Karpas-422 (cell line): Measurements from ENCODE around the gene TFR2. TPM values are rescaled to one million over a fixed set of nuclear protein-coding genes. Genes with fewer than 3 reads are reported as not detected.

ENCODE experiments used
- DNase-seq: peaks from one replicate; pipeline ENCODE4 v3.0.0-alpha.2; 2015
- H2AFZ ChIP-seq: fragments of 200-600 bp; sonication (generic); 2 replicates; pipeline ENCODE4 v1.6.1; 2014; ENCODE audit warnings: antibody characterized with exemption, low read length, mixed read lengths
- H3K27ac ChIP-seq: fragments of 200-600 bp; sonication (generic); 2 replicates; pipeline ENCODE4 v1.5.1; 2014; ENCODE audit warnings: mild to moderate bottlenecking, low read length, moderate library complexity
- H3K27me3 ChIP-seq: fragments of 200-600 bp; sonication (generic); 2 replicates; pipeline ENCODE4 v1.6.1; 2014; ENCODE audit warnings: low read length, mixed read lengths
- H3K36me3 ChIP-seq: fragments of 200-600 bp; sonication (generic); 2 replicates; pipeline ENCODE4 v1.6.1; 2014; ENCODE audit warnings: low read length, mixed read lengths; ENCODE audit not compliant: insufficient read depth
- H3K4me1 ChIP-seq: fragments of 200-600 bp; sonication (generic); 2 replicates; pipeline ENCODE4 v1.6.1; 2014; ENCODE audit warnings: mild to moderate bottlenecking, low read length, mixed read lengths
- H3K4me2 ChIP-seq: fragments of 200-600 bp; sonication (generic); 2 replicates; pipeline ENCODE4 v1.6.1; 2014; ENCODE audit warnings: low read length, low read depth, mild to moderate bottlenecking; ENCODE audit not compliant: poor library complexity, severe bottlenecking
- H3K4me3 ChIP-seq: fragments of 200-600 bp; sonication (generic); 2 replicates; pipeline ENCODE4 v1.5.1; 2014; ENCODE audit warnings: mild to moderate bottlenecking, antibody characterized with exemption, low read length, mixed read lengths
- H3K79me2 ChIP-seq: fragments of 200-600 bp; sonication (generic); 2 replicates; pipeline ENCODE4 v1.6.1; 2014; ENCODE audit warnings: mild to moderate bottlenecking, low read length, mixed read lengths
- H3K9ac ChIP-seq: fragments of 200-600 bp; sonication (generic); 2 replicates; pipeline ENCODE4 v1.6.0; 2014; ENCODE audit warnings: low read length
- H3K9me2 ChIP-seq: fragments of 200-600 bp; sonication (generic), shearing (Covaris generic); replicated peaks from 2 replicates; pipeline ENCODE4 v1.6.0; 2014; ENCODE audit warnings: mild to moderate bottlenecking, low read length, moderate library complexity; ENCODE audit not compliant: insufficient read depth
- H3K9me3 ChIP-seq: fragments of 300-700, 200-600 bp; sonication (generic); 2 replicates; pipeline ENCODE4 v1.6.1; 2014; ENCODE audit warnings: low read length, mixed read lengths
- H4K20me1 ChIP-seq: fragments of 200-600 bp; sonication (generic); 2 replicates; pipeline ENCODE4 v1.6.1; 2014; ENCODE audit warnings: mild to moderate bottlenecking, antibody characterized with exemption, low read length, low read depth; ENCODE audit not compliant: insufficient read depth
- total RNA-seq: library from RNA; depleted of rRNA; stranded (reverse); fragments of >200 nt; shearing (Covaris generic); gene quantifications from 2 replicates; pipeline ENCODE4 v1.2.3, GENCODE V29; 2014; ENCODE audit warnings: low replicate concordance

TFR2 gene
- total RNA-seq, 1 experiment from 2014 or later: 4.2 TPM

DNA sequence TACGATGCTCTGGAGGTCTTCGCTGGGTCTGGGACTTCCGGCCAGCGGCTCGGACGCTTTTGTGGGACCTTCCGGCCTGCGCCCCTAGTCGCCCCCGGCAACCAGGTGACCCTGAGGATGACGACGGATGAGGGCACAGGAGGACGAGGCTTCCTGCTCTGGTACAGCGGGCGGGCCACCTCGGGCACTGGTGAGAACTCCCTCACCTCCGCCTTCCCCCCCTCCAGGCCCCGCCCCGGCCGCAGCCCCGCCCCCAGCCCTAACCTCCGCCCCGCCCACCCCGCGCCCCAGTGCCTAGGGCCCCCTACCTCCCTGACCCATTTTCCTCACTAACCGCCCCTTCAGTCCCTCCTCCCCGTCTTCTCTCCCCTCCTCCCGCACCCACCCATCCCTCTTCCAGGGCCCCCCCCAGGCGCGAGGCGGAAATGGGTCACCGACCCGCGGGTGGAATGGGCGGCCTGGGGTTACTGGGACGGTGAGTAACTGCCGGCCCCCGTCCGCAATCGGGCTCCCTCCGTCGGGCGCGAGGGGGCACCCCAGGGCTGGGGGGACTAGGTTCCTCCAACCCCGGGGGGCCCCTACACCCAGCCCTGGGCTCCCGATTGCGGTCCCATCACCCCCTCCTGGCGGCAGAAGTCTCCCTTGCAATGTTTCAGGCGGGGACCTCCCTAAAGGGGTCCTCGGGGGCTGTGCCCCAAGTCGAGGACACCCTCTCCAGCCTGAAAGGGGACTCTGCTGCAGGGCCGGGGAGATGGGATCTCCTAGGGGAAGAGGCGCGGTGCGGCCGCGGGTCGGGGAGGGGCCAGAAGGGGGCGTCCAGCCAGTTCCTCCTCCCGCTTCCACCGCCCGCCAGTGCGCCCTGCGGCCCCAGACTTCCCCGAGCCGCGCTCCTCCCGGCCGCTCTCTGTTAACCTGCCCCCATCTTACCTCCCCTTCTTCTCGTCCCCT, 37.0 kb downstream of the TFR2 start:
- Histone ChIP-seq H4K20me1 (no peaks in the 10 kb centered on the region), H3K9ac (peak overlapping the region; percentile 73), H3K36me3 (no peaks in the 10 kb centered on the region), H3K4me3 (peak overlapping the region; percentile 69), H3K27me3 (no peaks in the 10 kb centered on the region), H3K4me2 (peak overlapping the region; percentile 91), H3K79me2 (no peaks in the 10 kb centered on the region), H3K9me3 (no peaks in the 10 kb centered on the region), H3K9me2 (no peaks in the 10 kb centered on the region), H2AFZ (peak overlapping the region; percentile 95), H3K27ac (no peak overlapping the region), H3K4me1 (peaks cover 30% of the 10 kb centered on the region)
- DNase-seq: peak; percentile 90

DNA sequence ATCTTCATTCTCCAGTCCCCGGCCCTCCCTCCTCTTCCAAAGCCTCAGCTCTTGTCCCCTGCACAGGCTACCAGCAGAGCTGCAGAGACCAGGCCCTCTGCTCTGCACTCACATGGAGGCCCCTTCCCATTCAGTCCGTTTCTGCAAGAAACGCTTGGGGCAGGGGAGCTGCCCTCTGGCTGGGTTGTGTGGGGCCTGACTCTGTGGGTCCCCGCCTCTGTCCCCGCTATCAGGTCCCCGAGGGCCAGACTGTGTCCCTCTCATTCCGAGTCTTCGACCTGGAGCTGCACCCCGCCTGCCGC, 37.7 kb downstream of the TFR2 start:
- H3K4me1 ChIP-seq: peaks cover 30% of the 10 kb centered on the region
- H3K27me3 ChIP-seq: no peaks in the 10 kb centered on the region
- no peaks in the 10 kb centered on the region for H3K9me3 ChIP-seq
- no peaks in the 10 kb centered on the region for H3K36me3 ChIP-seq
- H3K4me3 ChIP-seq: peak overlapping the region; percentile 62; the same call in 1 of the 2 replicates
- H3K4me2 ChIP-seq: peak overlapping the region; percentile 58
- H2AFZ ChIP-seq: peak overlapping the region; percentile 91
- no peaks in the 10 kb centered on the region for H3K9me2 ChIP-seq
- no peak for DNase-seq
- H4K20me1 ChIP-seq: no peaks in the 10 kb centered on the region
- H3K79me2 ChIP-seq: no peaks in the 10 kb centered on the region
- H3K9ac ChIP-seq: peak overlapping the region; percentile 20
- no peak overlapping the region for H3K27ac ChIP-seq

- Histone ChIP-seq H4K20me1 (no peaks in the 10 kb centered on the region), H3K79me2 (no peaks in the 10 kb centered on the region), H3K36me3 (no peaks in the 10 kb centered on the region), H3K9me2 (no peaks in the 10 kb centered on the region), H3K9ac (peak overlapping the region; percentile 20), H3K27ac (no peak overlapping the region), H3K4me3 (peak overlapping the region; percentile 62; the same call in 1 of the 2 replicates), H3K4me2 (peak overlapping the region; percentile 58), H3K9me3 (no peaks in the 10 kb centered on the region), H3K27me3 (no peaks in the 10 kb centered on the region), H2AFZ (no peak overlapping the region), H3K4me1 (peaks cover 30% of the 10 kb centered on the region)
- DNase-seq: no peak
Measured at GRCh38 chr7:100602889-100603725, 38.2 kb downstream of the TFR2 start.

DNA sequence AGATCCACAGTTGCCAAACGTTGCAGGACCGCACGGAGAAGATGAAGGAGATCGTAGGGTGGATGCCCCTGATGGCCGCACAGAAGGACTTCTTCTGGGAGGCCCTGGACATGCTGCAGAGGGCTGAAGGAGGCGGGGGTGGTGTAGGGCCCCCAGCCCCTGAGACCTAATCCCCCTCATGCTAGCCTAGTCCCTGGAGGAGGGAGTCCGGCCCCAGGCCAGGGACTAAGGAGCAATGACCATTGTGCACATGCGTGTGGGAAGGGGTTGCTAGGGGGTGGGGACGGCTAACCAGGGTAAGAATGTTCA, 40.7 kb downstream of the TFR2 start:
- Histone ChIP-seq H3K27ac (no peak overlapping the region), H3K9me3 (no peaks in the 10 kb centered on the region), H3K79me2 (no peaks in the 10 kb centered on the region), H3K4me1 (peaks cover 30% of the 10 kb centered on the region), H3K27me3 (no peaks in the 10 kb centered on the region), H4K20me1 (no peaks in the 10 kb centered on the region), H3K4me2 (no peak overlapping the region), H3K36me3 (no peaks in the 10 kb centered on the region), H2AFZ (no peak overlapping the region), H3K9me2 (no peaks in the 10 kb centered on the region), H3K9ac (no peak overlapping the region), H3K4me3 (no peak overlapping the region)
- DNase-seq: no peak

GRCh38 chr7:100599911-100600729, 41.2 kb downstream of the TFR2 start:
- Histone ChIP-seq H3K4me3 (no peak overlapping the region), H3K9me2 (no peaks in the 10 kb centered on the region), H3K4me2 (no peak overlapping the region), H2AFZ (no peak overlapping the region), H3K4me1 (peaks cover 28% of the 10 kb centered on the region), H3K27ac (no peak overlapping the region), H3K27me3 (no peaks in the 10 kb centered on the region), H3K9ac (no peak overlapping the region), H3K9me3 (no peaks in the 10 kb centered on the region), H3K36me3 (no peaks in the 10 kb centered on the region), H3K79me2 (no peaks in the 10 kb centered on the region), H4K20me1 (no peaks in the 10 kb centered on the region)
- DNase-seq: peak; percentile 78

DNA sequence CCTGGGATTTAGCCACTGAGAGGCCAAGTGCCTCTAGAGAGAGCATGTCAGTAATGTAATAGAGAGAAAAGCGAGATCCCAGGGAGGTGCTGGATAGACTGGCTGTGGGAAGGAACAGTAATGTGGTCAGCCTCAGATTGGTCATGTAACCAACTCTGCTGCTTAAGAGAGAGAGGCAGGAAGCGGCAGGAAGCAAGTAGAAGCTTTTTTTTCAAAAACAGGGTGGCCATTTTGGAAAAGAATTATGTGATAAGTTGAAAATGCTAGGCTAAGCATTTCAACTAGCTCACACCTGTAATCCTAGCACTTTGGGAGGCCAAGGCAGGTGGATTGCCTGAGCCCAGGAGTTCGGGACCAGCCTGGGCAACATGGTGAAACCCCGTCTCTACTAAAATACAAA, 42.9 kb downstream of the TFR2 start:
- Histone ChIP-seq H3K9me2 (no peaks in the 10 kb centered on the region), H3K27me3 (no peaks in the 10 kb centered on the region), H3K4me1 (peaks cover 13% of the 10 kb centered on the region), H3K36me3 (no peaks in the 10 kb centered on the region), H3K4me3 (no peak overlapping the region), H3K27ac (no peak overlapping the region), H3K9me3 (no peaks in the 10 kb centered on the region), H3K4me2 (no peak overlapping the region), H4K20me1 (no peaks in the 10 kb centered on the region), H3K9ac (no peak overlapping the region), H3K79me2 (no peaks in the 10 kb centered on the region), H2AFZ (no peak overlapping the region)
- DNase-seq: no peak

- H3K9me3 ChIP-seq: no peaks in the 10 kb centered on the region
- no peak overlapping the region for H3K27ac ChIP-seq
- H3K9ac ChIP-seq: no peak overlapping the region
- H3K27me3 ChIP-seq: no peaks in the 10 kb centered on the region
- no peaks in the 10 kb centered on the region for H3K9me2 ChIP-seq
- H4K20me1 ChIP-seq: no peaks in the 10 kb centered on the region
- H2AFZ ChIP-seq: no peak overlapping the region
- no peaks in the 10 kb centered on the region for H3K36me3 ChIP-seq
- H3K4me3 ChIP-seq: no peak overlapping the region
- H3K79me2 ChIP-seq: no peaks in the 10 kb centered on the region
- peaks cover 2% of the 10 kb centered on the region for H3K4me1 ChIP-seq
- no peak overlapping the region for H3K4me2 ChIP-seq
- no peak for DNase-seq
Measured at GRCh38 chr7:100595188-100595587, 46.2 kb downstream of the TFR2 start.

GRCh38 chr7:100591596-100591995, 49.8 kb downstream of the TFR2 start:
- no peak overlapping the region for H3K4me2 ChIP-seq

More at GRCh38 chr7:100591596-100591995, 49.8 kb downstream of the TFR2 start:
- Histone ChIP-seq H3K27me3 (no peaks in the 10 kb centered on the region), H3K9me2 (no peaks in the 10 kb centered on the region), H3K27ac (no peak overlapping the region), H2AFZ (no peak overlapping the region), H3K36me3 (no peaks in the 10 kb centered on the region), H3K9ac (no peak overlapping the region), H3K9me3 (no peaks in the 10 kb centered on the region), H3K4me1 (peaks cover 5% of the 10 kb centered on the region; the same call in 1 of the 2 replicates), H4K20me1 (no peaks in the 10 kb centered on the region), H3K79me2 (no peaks in the 10 kb centered on the region), H3K4me3 (no peak overlapping the region)
- DNase-seq: no peak
